Measurements from ENCODE around the gene IRF1. TPM values are rescaled to one million over a fixed set of nuclear protein-coding genes. Genes with fewer than 3 reads are reported as not detected.

Gene IRF1
- total RNA-seq, 1 donor from 2014 or later = 19.9 TPM

DNA sequence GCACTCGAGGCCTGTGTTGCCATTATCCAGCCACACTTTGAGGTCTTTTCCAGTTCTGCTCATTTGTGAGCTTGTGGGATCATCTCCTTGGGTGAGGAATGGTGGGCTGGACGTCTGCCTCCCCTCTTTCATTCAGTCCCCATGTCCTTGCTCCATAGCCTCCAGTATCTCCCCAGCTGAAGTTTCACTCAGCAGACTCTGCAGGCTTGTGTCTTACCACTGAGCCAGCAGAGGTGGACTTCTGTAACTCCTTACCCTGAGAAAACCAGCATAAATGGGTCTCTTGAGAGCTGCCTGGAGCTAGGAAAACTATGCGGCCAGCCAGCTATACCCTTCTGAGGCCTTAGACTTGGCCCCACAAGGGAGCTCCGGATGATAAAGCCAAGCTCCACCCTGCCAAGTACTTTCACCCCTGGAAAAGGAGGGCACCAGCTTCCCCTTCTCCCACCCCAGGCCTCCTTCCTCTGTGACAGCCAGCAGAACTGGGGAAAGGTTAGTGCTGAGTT is 12.2 kb downstream of the IRF1 start:
- intact Hi-C loops (cut with DNase I) = loop anchor here (5.0 kb wide), 1 partner anchor 51 kb away; no protein-coding TSS in a partner anchor
- no peak for DNase-seq (ENCODE audit: low spot score)

DNA sequence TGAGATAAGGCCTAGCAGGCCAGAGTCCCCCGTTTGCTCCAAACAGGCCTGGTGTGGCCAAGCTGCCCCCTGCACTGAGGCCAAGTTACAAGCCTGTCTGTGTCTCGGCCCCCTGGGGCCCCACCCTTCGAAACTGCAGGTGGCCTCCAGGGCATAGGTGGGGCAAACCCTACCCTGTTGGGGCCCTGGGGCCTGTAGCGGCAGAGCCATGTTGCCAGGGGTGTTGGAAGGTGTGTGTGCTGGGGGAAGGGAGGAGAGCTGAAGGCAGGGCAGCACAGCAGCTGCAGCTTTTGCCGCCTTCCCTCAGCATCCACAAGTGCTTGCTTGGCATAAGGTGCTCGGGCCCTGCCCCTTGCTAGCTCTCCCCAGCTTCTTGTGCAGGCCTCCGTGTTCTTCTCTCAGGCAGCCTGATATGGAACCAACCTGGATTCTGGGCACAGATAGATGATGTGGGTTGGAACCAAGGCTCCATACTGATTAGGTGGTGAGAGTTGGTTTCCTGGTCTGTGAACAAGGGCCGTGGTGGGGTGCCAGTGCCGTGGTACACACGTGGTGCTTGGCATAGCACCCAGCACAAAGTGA is 12.7 kb downstream of the IRF1 start:
- intact Hi-C loops (cut with DNase I) = loop anchor here (5.0 kb wide), 1 partner anchor 51 kb away; no protein-coding TSS in a partner anchor
- no peak for DNase-seq (ENCODE audit: low spot score)

DNA sequence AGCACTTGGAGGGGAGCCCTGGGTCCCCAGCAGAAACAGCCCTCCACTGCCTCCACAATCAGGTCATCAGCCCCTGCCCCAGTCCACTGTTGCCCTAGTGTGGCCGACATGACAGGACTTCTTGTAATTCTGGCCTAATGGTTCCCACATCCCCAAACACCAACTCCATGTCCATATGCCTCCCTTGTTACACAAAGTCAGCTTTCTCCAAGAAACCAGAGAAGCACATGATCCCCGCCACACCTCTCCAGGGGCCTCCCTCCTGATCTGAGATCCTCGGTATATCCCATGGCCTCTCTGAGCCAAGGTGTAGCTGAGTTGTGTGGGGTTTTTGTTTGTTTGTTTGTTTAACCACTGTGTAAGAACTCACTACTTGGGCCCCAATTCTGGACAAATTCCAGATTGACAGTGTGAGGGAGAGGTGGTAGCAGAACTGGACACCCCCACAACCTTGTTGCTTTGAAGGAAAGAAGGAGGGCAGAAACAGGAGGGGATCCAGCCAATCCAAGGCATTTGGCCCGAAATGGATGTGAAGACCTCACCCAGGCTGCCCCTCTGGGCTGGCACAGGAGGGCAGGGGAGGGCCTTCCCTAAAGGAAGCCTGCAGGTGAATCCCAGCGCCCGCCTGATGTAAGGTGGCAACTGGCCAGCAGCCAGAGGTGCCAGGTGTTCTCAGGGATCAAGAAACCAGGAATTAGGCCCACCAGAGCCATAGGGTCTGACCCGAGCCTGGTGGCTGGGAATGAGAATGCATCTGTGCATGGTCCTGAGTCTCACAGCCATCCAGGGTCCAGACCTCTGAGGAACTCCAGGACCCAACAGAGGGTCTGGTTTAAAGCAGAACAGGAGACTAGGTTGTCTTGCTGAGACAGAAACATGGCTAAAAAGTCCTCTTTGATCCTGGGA is 13.4 kb downstream of the IRF1 start:
- DNase-seq (ENCODE audit: low spot score) = no peak

DNA sequence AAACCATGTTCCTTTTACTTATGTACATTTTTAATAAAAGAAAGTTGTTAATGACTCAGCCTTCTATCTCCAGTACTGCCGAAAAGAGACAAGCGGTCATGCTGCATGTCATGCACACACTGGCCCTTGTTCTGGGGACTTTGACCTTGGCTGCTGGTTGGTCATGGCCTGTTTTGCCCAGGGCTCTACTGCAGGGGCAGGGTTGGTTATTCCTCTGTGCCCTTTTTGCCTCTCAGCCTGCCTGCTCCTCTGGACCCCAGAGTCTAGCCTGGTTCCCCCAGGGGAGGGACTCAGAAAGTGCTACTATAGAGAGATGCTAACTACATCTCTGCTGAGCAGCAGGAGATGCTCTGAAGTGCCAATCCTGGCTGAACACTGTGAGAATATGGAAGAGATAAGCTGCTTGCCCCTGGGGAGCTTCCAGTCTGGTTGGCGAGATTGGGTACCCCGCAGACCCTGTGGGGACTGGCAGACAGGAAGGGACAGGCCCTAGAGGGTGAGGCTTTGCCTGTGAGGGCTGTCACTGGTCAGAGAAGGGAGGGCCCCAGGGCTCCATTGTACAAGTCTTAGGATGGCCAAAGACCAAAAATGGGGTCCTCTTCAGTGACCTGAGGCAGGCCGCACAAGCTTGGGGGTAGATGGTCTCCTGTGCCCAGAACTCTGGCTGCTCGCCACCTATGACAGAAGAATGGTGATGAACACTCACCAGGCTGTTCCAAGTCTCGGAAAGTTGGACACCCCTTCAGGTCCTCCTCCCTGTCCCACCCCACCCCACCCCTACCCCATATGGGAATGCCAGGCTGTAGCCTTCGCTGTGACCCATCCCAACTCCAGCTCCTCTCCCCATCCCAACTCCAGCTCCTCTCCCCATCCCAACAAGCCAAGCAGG is 14.3 kb downstream of the IRF1 start:
- DNase-seq (ENCODE audit: low spot score) = no peak
- intact Hi-C loops (cut with DNase I) = loop anchor here (5.0 kb wide), 1 partner anchor 49 kb away; no protein-coding TSS in a partner anchor

More for the DNA sequence above, 13.4 kb downstream of the IRF1 start:
- intact Hi-C loops (cut with DNase I) = loop anchor here (5.0 kb wide), 1 partner anchor 50 kb away; no protein-coding TSS in a partner anchor

DNA sequence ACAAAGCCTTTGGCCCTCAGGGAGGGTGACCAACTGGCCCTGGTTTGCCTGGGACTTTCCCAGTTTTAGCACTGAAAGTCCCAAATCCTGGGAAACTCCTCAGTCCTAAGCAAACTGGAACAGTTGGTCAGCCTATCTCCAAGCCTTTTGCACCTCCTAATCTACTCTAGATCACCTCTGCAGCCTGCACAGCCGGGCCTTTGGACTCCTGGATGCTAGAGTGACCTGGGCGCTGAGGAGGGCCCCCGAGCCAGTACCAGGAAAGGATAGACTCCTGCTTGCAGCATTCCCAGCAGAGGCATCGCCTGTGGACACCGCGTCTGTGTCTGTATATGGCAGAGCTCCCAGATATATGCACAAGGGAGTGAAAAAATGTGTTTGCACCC is 15.1 kb downstream of the IRF1 start:
- intact Hi-C loops (cut with DNase I) = loop anchor here (5.0 kb wide), 1 partner anchor 48 kb away; no protein-coding TSS in a partner anchor
- DNase-seq (ENCODE audit: low spot score) = no peak

DNA sequence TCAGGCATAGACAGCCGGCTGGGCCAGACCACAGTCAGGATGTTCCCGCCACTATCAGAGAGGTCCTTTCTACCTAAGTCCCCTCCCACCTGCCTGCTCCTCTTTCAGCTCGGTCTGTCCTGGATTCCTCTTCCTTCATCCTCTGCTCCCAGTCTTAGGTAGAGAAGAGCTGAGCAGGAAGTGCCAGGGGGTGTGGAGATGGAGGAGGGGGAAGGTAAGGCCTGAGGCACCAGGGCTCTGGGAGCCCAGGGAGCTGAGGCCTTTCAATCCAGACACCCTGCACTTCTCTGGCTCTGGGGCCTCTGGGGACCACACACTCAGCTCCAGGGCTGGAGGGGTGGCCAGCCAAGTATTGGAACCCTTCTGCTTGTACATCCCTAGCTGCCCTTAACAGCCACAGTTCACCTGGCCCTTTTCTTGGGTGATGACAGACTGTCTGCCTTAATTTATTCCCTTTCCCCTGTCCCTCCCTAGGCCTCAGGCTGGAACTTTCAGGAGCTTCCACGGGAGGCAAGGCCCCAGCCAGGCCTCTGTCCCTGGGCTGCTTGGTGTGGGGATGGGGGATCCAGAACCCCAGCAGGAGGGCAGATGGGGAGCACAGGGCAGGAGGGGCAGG is 15.6 kb downstream of the IRF1 start:
- DNase-seq (ENCODE audit: low spot score) = no peak
- intact Hi-C loops (cut with DNase I) = loop anchor here (5.0 kb wide), 1 partner anchor 48 kb away; no protein-coding TSS in a partner anchor

DNA sequence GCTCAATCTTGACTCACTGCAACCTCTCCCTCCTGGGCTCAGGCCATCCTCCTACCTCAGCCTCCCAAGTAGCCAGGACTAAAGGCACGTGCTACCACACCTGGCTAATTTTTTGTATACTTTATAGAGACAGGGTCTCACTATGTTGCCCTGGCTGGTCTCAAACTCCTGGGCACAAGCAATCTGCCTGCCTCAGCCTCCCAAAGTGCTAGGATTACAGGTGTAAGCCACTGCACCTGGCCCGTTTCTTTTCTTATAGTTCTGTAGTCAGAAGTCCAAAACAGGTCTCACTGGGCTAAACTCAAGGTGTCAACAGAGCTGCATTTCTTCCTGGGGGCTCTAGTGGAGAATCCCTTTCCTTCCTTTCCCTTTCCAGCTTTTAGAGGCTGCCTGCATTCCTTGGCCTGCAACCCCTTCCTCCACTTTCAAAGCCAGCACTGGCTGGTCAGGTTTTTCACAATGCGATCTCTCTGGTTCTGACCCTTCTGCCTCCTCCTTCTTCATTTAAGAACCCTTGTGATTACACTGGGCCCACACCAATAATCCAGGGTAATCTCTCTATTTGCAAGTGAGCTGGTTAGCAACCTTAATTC is 16.3 kb downstream of the IRF1 start:
- no peak for DNase-seq (ENCODE audit: low spot score)
- intact Hi-C loops (cut with DNase I) = no loop called here

DNA sequence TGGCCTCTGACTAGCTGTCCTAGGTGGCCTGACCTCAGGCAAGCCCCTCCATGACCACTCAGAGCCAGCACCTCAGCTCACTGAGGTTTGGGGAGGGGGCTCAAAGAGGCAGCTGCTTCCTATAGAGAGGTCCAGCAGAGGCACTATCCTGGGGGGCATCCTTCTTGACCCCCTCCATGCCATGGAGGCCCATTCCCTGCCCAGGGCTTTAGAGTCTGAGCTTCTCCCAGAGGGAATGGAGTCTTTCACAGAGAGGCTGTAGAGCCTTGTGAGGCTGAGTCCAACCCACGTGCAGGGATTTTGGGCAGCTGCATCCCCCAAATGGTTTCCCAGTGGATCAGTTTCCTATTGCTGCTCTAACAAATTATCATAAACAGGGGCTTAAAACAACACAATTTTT is 16.9 kb downstream of the IRF1 start:
- intact Hi-C loops (cut with DNase I) = no loop called here
- no peak for DNase-seq (ENCODE audit: low spot score)

DNA sequence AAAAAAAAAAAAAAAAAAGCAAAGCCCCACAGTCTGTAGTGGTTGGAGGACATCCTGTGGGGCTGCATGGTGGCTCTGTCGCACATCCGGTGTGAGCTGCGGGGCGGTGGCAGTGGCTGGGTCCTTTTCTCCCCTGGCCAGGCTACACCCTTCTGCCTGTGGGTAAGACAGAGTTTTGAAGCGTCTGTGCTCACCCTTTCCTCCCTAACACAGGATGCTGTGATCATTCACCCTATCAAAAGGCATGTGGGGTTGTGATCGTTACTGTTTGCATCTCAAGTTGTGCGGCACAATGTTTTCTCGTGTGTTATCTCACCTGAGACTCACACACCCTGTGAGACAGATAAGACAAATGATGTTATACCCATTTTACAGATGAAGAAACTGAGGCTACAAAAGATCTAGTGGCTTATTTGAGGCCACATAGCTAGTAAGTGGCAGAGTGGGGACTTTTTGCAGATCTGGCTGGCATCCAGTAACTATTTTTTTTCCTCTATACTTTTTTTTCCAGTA is 17.5 kb downstream of the IRF1 start:
- DNase-seq (ENCODE audit: low spot score) = no peak
- intact Hi-C loops (cut with DNase I) = no loop called here

DNA sequence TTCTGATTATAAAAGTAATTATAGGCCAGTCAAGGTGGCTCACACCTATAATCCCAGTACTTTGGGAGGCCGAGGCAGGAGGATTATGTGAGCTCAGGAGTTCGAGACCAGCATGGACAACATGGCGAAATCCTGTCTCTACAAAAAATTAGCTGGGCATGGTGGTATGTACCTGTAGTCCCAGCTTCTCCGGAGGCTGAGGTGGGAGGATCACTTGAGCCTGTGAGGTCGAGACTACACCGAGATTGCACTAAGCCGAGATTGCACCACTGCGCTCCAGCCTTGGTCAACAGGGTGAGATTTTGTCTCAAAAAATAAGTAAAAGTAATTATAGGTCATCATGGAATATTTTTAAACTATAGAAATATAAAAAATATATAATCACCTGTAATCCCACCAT is 18.1 kb downstream of the IRF1 start:
- intact Hi-C loops (cut with DNase I) = no loop called here
- no peak for DNase-seq (ENCODE audit: low spot score)

DNA sequence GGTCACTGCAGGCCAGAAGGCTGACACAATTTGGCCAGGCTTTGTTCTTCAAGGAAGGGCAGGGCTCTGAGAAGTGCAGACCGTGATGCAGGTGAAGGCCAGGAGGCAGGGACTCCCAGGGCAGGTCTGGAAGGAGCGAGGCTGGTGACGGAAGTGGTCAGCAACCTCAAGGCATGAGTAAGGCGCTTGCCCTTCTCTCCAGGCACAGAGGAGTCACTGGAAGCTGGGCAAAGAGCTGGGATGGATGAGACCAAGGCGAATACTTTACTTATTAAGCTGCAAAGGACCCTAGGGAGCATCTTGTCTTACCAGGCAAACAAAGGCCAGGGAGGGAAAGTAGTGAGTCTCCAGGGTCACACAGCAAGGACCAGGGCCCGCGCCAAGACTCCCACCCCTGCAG is 18.6 kb downstream of the IRF1 start:
- no peak for DNase-seq (ENCODE audit: low spot score)
- intact Hi-C loops (cut with DNase I) = no loop called here

DNA sequence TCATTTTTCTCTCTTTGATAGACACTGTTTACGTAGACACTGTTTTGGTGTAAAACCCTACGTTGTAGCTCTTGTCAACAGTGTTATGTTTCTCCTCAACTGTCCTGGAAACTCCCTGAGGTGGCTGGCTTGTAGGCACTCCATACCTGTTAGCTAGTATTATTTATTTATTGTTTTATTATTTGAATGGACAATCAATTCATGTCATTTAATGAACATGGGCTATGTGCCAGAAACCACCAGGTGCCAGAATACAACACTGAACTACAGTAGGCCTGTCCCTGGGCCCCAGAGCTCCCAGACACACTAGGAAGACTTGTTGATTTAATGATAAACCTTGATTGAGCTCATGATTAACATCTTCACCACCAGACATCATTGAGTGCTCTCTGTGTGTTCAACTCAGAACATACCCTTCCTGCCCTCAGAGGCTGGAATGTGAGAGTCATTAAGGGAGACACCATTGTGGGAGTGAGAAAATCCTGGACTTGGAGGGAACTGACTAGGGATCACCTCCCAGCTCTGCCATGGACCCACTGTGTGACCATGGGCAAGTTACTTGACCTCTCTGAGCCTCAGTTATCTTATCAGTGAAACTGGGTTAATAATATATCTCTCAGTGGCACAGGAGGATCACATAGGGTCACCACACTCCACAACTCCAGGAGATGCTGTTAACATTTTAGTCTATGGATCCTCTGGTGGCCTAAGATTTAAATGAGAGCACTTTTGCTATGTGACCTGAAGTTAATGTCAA is 19.2 kb downstream of the IRF1 start:
- DNase-seq (ENCODE audit: low spot score) = no peak
- intact Hi-C loops (cut with DNase I) = no loop called here

DNA sequence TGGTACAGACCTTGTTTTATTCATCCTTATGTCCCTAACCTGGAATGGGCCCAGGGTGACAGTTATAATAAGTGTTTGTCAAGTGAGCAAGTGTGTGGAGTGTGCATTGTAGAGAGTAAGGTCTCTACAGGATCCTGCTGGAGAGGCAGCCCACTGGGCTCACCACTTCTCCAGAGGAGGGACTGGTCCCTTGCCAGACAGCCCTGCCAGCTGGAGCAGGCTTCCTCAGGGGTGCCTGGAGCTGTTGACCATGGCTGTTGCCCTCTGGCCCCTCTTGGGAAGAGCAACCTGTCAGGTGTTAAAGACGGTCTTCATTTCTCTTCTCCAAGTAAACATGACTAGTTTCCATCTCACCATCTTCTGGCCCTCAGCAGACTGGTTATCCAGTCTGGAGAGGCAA is 20.0 kb downstream of the IRF1 start:
- intact Hi-C loops (cut with DNase I) = no loop called here
- DNase-seq (ENCODE audit: low spot score) = no peak

DNA sequence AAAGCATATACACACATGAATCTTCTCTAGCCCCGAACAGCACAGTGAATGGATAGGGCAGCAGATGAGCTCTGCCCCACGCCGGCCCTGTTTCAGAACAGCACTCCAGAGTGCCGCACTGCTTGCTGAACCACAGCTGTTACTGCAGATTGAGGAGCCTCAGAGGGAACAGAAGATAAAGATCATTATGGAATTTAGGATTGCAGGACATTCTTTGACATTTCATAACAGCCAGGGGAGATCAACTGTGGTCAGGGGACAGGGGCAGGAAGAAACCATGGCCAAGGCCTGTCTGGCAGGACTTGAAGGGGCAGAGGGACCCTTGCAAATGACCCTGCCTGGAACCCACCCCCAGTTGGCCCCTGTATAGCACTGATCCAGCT is 20.6 kb downstream of the IRF1 start:
- intact Hi-C loops (cut with DNase I) = no loop called here
- no peak for DNase-seq (ENCODE audit: low spot score)

DNA sequence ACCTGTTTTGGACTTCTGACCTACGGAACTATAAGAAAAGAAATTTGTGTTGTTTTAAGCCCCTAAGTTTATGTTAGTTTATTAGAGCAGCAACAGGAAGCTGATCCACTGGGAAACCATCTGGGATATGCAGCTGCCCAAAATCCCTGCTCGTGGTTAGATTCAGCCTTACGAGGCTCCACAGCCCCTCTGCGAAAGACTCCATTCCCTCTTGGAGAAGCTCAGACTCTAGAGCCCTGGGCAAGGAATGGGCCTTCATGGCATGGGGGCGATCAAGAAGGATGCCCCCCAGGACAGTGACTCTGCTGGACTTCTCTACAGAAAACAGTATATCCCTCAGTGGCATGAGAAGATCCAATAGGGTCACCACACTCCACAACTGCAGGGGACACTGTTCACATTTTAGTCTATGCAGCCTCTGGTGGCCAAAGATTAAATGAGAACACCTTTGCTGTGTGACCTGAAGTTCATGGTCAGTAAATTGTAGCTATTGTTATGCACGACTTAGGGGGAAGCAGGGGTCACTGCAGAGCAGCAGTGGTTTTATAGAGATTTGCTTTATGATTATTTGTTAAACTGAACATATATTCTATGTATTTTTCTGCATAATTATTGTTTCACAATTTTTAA is 21.1 kb downstream of the IRF1 start:
- intact Hi-C loops (cut with DNase I) = no loop called here
- DNase-seq (ENCODE audit: low spot score) = no peak

DNA sequence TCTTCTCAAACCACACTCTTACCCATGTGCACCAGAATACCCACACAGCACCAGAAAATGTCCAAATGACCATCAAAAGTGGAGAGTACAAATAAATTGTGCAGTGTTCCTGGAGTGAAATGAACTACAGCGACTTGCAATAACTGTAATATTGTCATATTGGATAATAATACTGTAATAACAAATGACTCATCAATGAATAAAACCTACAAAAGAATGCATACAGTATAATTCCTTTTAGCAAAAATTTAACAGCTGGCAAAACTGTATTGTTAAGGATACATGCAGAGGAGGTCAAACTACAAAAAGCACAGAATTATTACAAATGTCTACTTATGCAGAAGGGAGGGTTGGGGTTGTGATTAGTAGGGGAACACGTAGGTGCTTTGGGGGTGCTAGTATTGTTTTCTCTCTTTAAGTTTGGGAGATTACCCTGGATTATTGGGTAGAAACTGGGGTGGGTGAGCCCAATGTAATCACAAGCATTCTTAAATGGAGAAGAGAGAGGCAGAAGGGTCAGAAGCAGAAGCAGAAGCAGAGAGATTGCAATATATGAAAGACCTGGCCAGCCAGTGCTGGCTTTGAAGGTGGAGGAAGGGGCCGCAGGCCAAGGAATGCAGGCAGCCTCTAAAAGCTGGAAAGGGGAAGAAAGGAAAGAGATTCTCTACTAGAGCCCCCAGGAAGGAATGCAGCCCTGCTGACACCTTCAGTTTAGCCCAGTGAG is 21.8 kb downstream of the IRF1 start:
- DNase-seq (ENCODE audit: low spot score) = no peak
- intact Hi-C loops (cut with DNase I) = no loop called here

Data from cardiac septum (tissue), 1 donor.